Omental fat pad (tissue), 4 donors: ENCODE measurements around the gene CYP19A1. TPM values are rescaled to one million over a fixed set of nuclear protein-coding genes. Genes with fewer than 3 reads are reported as not detected.
A peak's percentile ranks its signal among the peaks of the same experiment; 100 is the strongest.

Experiments used
- ATAC-seq: fragments of 150-250 bp; one replicate; pipeline ENCODE4 v1.9.1; 2016; ENCODE audit warnings: mild to moderate bottlenecking, moderate library complexity; ENCODE audit not compliant: low FRiP score
- DNase-seq: peaks from one replicate; pipeline ENCODE4 v3.0.0-alpha.2; 2019; ENCODE audit warnings: low spot score
- CTCF ChIP-seq, 3 donors: fragments of 450-650 bp; IDR thresholded peaks; one replicate each; pipeline ENCODE4 v1.5.1; 2016 to 2017; ENCODE audit warnings: antibody characterized with exemption in 3 of 3, mild to moderate bottlenecking in 3 of 3, moderate library complexity in 2 of 3
- total RNA-seq, 4 donors: library from RNA; depleted of rRNA; stranded (reverse); fragments of >200 nt; gene quantifications; one replicate each; pipeline ENCODE4 v1.1.0, GENCODE V29; 2016

CYP19A1 gene
- total RNA-seq, 4 donors from 2014 or later, result 1.5 to 16.2 (median 6.8) TPM; not detected in 1

GRCh38 chr15:51341366-51342226 lies 3.2 kb upstream of the CYP19A1 start, which contains the start of gene GLDN:
GLDN (plus strand) TSS chr15:51341655; CDS start chr15:51341685, 30 bp downstream.
- DNase-seq, result no peak
- TF ChIP-seq CTCF (IDR thresholded peaks at IDR 0.05), result no peak
- peak; percentile 60 for ATAC-seq

GRCh38 chr15:51335538-51336410 lies 2.6 kb downstream of the CYP19A1 start:
- no peak for DNase-seq
- no peak for ATAC-seq
- no peak for TF ChIP-seq CTCF (IDR thresholded peaks at IDR 0.05)

DNA sequence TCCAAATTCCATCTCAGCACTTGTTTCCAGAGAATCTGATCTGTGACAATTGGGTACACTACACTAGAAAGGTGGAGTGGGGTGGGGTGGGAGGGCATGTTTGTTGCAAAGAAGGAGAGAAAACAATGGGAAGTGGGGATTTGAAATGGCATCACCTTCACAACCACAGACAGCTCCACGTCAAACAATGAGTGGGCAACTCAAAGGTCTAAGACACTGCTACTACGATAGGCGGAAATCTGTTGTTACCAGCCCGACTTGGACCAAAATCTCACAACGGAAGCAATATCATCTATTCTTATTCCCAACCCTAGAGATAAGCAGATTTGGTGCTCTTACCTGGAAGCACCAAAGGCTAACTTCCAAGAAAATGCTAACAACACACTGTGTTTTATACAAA lies 3.3 kb downstream of the CYP19A1 start:
- DNase-seq (no peak), ATAC-seq (no peak)

GRCh38 chr15:51334011-51334451 lies 4.4 kb downstream of the CYP19A1 start:
- TF ChIP-seq CTCF (IDR thresholded peaks at IDR 0.05), result no peak
- DNase-seq (no peak), ATAC-seq (no peak)

More for the DNA sequence above, 3.3 kb downstream of the CYP19A1 start:
- no peak for TF ChIP-seq CTCF (IDR thresholded peaks at IDR 0.05)

DNA sequence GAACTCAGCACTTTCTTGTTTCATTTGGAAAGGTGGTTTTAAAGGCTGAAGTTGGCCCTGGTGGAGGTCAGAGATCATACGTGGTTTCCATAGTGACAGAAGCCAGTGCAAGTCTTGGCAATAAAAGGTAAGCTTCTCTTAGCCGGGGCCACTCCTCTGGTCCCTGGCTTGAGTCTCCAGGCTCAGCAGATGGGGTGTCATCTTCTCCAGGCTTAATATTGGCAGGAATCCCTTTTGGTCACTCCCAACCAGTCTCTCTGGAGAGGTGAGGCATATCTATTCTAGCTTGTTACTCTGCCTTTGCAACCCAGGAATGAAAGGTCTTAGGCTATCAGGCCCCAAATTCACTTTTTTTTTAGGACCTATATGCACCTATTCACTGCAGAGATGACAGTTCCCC lies 4.8 kb downstream of the CYP19A1 start:
- ATAC-seq (no peak), DNase-seq (no peak)
- no peak for TF ChIP-seq CTCF (IDR thresholded peaks at IDR 0.05)

DNA sequence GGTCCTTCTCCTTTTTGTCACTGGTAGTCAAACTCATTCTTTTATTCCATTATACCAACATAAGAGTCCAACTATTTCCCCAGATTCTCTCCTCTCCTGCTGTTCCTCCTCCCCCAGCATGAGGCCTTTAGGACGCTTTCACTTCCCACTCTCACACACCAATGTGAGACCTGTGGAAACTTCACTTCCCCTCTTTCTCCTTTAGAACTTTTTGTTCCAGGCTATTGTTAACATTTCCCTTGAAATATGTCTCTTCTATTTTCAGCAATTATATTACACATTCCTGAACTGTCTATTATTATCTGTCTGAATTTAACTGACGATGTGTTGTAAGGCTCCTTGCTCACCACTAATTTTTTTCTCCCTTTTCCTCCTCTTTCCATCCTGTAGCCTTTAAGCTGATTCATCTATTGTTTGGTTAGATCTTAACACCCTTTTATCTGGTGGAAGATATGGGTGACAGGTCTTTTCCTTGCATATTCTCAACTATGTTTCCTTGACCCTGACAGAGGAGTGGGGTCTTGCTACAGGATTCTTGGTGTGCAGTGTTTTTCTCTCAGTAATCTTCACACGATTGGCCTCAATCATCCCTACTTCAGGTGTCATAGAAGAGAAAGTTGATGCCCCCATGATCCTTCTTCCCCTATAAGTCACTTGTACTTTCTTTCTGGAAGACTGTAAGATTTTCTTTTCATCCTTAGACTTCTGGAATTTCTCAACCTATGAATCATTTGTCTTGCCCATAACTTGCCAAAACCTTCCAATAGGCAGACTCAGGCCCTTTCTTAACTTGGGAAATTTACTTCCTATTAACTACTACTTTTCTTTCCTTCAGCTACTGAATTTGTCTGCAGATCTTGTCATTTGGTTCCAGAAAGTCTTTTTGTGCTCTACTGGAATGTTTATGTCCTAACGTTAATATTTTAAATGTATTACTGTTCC lies 5.9 kb downstream of the CYP19A1 start:
- DNase-seq (no peak), ATAC-seq (no peak)
- no peak for TF ChIP-seq CTCF (IDR thresholded peaks at IDR 0.05)
